Stimulated activated naive CD8-positive, alpha-beta T cell treated with anti-CD3 and anti-CD28 coated beads, Interleukin-15, amount 100 ng/mL, for 72 hours (primary cell): ENCODE results near the gene SPATA1.
"Not testable (repeated sequence)": the region's sequence is repeated elsewhere in the genome, so short reads cannot be mapped to it uniquely, and the experiment has no call there.

ENCODE experiments used
- ATAC-seq: fragments of 150-1000 bp; cut with Tn5 transposase; 2 replicates; pipeline ENCODE4 v1.10.0; 2021; ENCODE audit warnings: mild to moderate bottlenecking, moderate library complexity
- DNase-seq, 2 donors: peaks; one replicate each; pipeline ENCODE4 v3.0.0; 2021 to 2022
- H3K27ac Mint-ChIP-seq, 2 donors: one replicate each; pipeline ENCODE4 v1.8.0; 2022; ENCODE audit warnings: mild to moderate bottlenecking in 2 of 2, mixed read lengths in 2 of 2, moderate library complexity in 2 of 2
- H3K27me3 Mint-ChIP-seq: one replicate; pipeline ENCODE4 v1.8.0; 2022; ENCODE audit warnings: mixed read lengths
- H3K4me1 Mint-ChIP-seq: one replicate; pipeline ENCODE4 v1.8.0; 2022; ENCODE audit warnings: mild to moderate bottlenecking, mixed read lengths
- H3K4me3 Mint-ChIP-seq, 2 donors: one replicate each; pipeline ENCODE4 v1.8.0; 2022; ENCODE audit warnings: mild to moderate bottlenecking in 2 of 2, mixed read lengths in 2 of 2, moderate library complexity in 1 of 2
- H3K9me3 Mint-ChIP-seq, 2 donors: one replicate each; pipeline ENCODE4 v1.8.0; 2022; ENCODE audit warnings: mixed read lengths in 2 of 2

The SPATA1 gene

GRCh38 chr1:84569216-84569615, 63.0 kb downstream of the SPATA1 start:
- Mint-ChIP-seq H3K27ac (no peak overlapping the region), H3K27me3 (no peaks in the 10 kb centered on the region), H3K4me1 (peaks cover 44% of the 10 kb centered on the region), H3K9me3 (peaks cover 6% of the 10 kb centered on the region in 2 donors), H3K4me3 (no peak overlapping the region)
- DNase-seq (no peak), ATAC-seq (no peak)

DNA sequence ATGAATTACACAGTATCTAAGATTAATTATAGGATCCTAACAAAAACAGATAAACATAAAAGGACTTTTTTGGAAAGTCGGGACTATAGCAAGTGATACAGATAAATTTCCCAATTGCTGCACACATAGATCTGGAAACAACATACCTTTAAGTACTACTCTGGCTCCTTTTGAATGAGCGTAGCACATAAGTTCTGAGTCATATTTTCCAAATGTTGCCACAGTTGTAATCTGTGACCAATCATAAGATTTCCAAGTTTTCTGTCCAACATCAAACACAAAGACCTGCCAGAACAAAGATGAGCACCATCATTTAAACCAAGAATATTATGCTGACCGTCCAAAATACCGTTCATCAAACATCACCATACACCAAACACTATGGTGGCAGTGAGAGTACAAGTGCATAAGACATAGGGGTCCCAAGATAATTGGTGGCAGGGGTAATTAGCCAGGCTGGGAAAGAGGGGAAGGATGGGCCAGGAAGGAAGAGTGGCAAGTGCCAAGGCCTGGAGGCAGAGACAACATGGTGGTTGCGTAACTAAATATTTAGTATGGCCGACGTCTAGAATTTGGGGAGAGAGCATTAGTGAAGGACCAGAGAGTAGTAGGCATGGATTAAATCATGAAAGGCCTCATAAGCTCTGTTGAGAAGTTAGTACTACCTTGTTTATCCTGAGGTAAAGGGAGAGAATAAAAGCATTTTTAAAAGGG, 64.4 kb downstream of the SPATA1 start:
- peak overlapping the region in 1 of 2 donors; percentile 6 for H3K4me3 Mint-ChIP-seq
- no peak for DNase-seq
- no peak for ATAC-seq
- H3K4me1 Mint-ChIP-seq: peaks cover 52% of the 10 kb centered on the region
- H3K27me3 Mint-ChIP-seq: no peaks in the 10 kb centered on the region
- H3K27ac Mint-ChIP-seq: peak overlapping the region in 1 of 2 donors; percentile 17
- H3K9me3 Mint-ChIP-seq: peaks cover 6% of the 10 kb centered on the region in 2 donors

- Mint-ChIP-seq H3K9me3 (peaks cover 6% of the 10 kb centered on the region in 2 donors), H3K27me3 (no peaks in the 10 kb centered on the region), H3K4me1 (peaks cover 52% of the 10 kb centered on the region), H3K27ac (peak overlapping the region in 1 of 2 donors; percentile 66), H3K4me3 (no peak overlapping the region)
- ATAC-seq: no peak
- no peak for DNase-seq
Measured at GRCh38 chr1:84571150-84571535, 65.0 kb downstream of the SPATA1 start.

GRCh38 chr1:84573481-84573966, 67.3 kb downstream of the SPATA1 start:
- H3K4me3 Mint-ChIP-seq: peak overlapping the region; percentile 94 to 95
- ATAC-seq (no peak), DNase-seq (no peak)
- H3K27me3 Mint-ChIP-seq: no peaks in the 10 kb centered on the region
- H3K27ac Mint-ChIP-seq: peak overlapping the region; percentile 99
- H3K9me3 Mint-ChIP-seq: peaks cover 6% of the 10 kb centered on the region in 2 donors
- peaks cover 44% of the 10 kb centered on the region for H3K4me1 Mint-ChIP-seq

- peak within 1 kb of the TSS; percentile 94 to 95 for H3K4me3 Mint-ChIP-seq
- peaks cover 40% of the 10 kb centered on the region for H3K4me1 Mint-ChIP-seq
- peak within 1 kb of the TSS; percentile 99 for H3K27ac Mint-ChIP-seq
Measured at GRCh38 chr1:84573967-84574842, 68.0 kb downstream of the SPATA1 start, which contains the start of gene CTBS. Gene CTBS, minus strand, starts transcription at chr1:84574440. Its CDS starts 25 bp downstream, at chr1:84574415.

DNA sequence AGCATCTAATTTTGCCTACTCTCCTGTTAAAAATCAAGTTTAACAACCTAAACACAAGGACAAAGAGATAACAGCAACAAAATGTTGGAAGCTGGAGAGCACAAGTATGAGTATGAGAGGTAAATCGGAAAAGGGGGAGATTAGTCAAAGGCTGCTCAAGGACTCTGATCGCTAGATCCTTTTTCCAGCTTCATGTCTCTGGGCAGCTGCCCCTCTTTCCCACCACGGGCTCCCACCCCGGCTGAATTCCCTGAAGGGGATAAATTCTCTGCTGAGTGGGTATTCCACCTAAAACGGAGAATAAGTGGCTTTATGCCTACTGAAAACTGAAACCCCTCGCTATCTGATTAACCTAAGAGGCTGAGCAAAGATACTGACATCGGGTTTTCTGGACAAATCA, 68.8 kb downstream of the SPATA1 start:
- Mint-ChIP-seq H3K4me1 (peaks cover 40% of the 10 kb centered on the region), H3K4me3 (peak overlapping the region; percentile 94 to 95), H3K27me3 (no peaks in the 10 kb centered on the region), H3K9me3 (peaks cover 6% of the 10 kb centered on the region in 2 donors), H3K27ac (peak overlapping the region in 1 of 2 donors; percentile 87)
- no peak for DNase-seq
- ATAC-seq: no peak

More at GRCh38 chr1:84573967-84574842, 68.0 kb downstream of the SPATA1 start, which contains the start of gene CTBS:
- Mint-ChIP-seq H3K27me3 (no peaks in the 10 kb centered on the region), H3K9me3 (peaks cover 6% of the 10 kb centered on the region in 2 donors)
- peak; percentile 81 to 88 for DNase-seq
- ATAC-seq: peak; percentile 93

DNA sequence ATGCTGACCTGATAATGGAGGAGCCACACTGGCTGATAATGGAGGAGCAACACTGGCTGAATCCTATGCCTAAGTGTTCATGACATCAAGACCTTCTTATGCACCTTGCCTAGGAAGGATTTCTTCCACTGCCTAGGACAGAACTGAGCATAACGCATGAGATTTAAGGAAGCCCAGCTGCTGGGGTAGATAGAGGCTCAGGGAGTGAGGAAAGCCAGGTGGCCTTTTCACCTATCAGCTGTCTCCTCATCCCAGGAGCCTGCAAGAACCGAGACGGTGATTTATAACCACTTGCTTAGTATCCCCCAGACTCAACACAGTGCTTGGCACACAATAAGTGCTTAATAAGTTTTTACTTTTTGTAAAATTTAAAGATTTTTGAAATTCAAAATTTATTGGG, 75.5 kb downstream of the SPATA1 start:
- Mint-ChIP-seq H3K4me3 (no peak overlapping the region), H3K4me1 (no peaks in the 10 kb centered on the region), H3K27ac (no peak overlapping the region), H3K27me3 (no peaks in the 10 kb centered on the region), H3K9me3 (no peaks in the 10 kb centered on the region)
- DNase-seq (no peak), ATAC-seq (no peak)

DNA sequence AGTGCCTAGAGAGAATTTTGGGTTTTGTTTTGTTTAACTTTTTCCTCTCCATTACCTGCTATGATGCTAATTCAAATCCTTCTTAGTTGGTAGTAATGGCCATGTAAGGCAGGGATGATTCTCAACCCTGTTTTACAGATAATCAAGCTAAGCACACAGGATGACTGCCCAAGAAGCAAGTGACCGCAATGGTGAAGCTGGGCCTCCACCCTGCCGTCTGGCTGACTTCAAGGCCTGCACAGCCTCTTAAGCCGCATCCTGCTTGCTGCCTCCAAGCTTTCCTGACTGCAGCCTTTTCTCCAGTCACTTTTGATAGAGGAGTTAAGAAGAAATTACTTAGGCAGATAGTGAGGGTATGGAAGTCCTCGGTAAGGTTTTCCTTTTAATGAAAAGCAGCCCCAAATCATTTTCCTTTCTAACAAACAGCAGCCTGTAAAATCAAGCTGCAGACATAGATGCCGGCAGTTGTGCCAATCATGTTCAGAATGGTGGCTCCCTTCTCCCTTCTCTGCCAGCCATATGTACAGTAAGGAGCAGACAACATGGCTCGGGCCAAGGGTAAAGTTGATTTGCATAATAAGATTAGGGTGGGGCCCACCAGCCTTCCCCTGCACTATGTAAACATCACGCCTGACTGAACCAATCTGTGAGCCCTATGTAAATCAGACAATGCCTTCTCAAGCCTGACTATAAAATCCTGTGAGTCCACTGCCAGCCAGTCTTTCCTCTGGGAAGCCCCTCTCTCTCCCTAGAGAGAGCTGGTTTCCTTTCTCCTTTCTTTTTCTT, 76.8 kb downstream of the SPATA1 start:
- Mint-ChIP-seq H3K27ac (no peak overlapping the region), H3K4me3 (no peak overlapping the region), H3K9me3 (no peaks in the 10 kb centered on the region), H3K4me1 (no peaks in the 10 kb centered on the region), H3K27me3 (no peaks in the 10 kb centered on the region)
- no peak for DNase-seq
- ATAC-seq: no peak

- H3K4me1 Mint-ChIP-seq: no peaks in the 10 kb centered on the region
- no peak overlapping the region for H3K4me3 Mint-ChIP-seq
- DNase-seq (no peak), ATAC-seq (no peak)
- H3K27me3 Mint-ChIP-seq: no peaks in the 10 kb centered on the region
- H3K27ac Mint-ChIP-seq: no peak overlapping the region
- no peaks in the 10 kb centered on the region for H3K9me3 Mint-ChIP-seq
Measured at GRCh38 chr1:84583648-84584047, 77.5 kb downstream of the SPATA1 start.

DNA sequence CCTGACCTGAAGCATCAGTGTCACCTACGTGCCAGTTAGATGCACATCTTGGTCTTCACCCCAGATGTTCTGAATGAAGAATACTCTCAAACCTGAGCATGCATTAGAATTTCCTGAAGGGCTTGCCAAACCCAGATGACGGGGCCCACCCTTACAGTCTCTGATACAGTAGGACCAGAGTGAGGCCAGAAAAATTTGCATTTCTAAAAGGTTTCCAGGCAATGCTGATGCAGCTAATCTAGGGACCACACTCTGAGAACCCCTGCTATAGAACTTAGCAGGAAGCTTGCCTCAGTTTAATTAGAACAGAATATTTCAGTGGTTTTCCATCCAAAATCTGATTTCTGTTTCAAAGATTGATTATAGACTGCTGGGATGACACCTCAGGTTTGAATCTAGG, 77.9 kb downstream of the SPATA1 start:
- no peaks in the 10 kb centered on the region for H3K27me3 Mint-ChIP-seq
- no peak overlapping the region for H3K27ac Mint-ChIP-seq
- H3K4me3 Mint-ChIP-seq: no peak overlapping the region
- no peaks in the 10 kb centered on the region for H3K4me1 Mint-ChIP-seq
- no peak for DNase-seq
- no peak for ATAC-seq
- no peaks in the 10 kb centered on the region for H3K9me3 Mint-ChIP-seq

DNA sequence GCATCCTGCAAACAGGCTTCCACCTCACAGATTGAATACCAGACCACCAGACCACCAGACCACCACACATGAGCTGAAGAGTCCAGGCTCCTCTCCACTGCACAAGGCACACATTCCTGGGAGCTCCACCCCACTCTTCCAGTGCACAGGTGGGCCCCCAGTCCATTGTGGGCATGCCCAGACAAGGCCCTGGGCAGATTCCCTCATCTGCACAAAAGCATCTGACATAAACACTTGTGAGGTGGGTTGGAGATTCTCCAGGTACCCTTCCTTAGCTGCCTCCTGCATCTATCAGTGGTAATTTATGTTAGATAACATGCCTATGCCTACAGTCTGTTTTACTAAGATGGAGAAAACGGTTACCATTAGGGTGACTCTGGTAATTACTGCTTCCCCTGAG, 79.6 kb downstream of the SPATA1 start:
- Mint-ChIP-seq H3K4me3 (no peak overlapping the region), H3K27me3 (peaks cover 16% of the 10 kb centered on the region), H3K4me1 (no peaks in the 10 kb centered on the region), H3K9me3 (no peaks in the 10 kb centered on the region), H3K27ac (peak overlapping the region in 1 of 2 donors; percentile 86)
- DNase-seq (no peak), ATAC-seq (no peak)

GRCh38 chr1:84587099-84587498, 80.9 kb downstream of the SPATA1 start:
- Mint-ChIP-seq H3K27ac (no peak overlapping the region), H3K27me3 (peaks cover 22% of the 10 kb centered on the region), H3K4me1 (no peaks in the 10 kb centered on the region), H3K4me3 (no peak overlapping the region), H3K9me3 (no peaks in the 10 kb centered on the region)
- DNase-seq (no peak), ATAC-seq (no peak)

DNA sequence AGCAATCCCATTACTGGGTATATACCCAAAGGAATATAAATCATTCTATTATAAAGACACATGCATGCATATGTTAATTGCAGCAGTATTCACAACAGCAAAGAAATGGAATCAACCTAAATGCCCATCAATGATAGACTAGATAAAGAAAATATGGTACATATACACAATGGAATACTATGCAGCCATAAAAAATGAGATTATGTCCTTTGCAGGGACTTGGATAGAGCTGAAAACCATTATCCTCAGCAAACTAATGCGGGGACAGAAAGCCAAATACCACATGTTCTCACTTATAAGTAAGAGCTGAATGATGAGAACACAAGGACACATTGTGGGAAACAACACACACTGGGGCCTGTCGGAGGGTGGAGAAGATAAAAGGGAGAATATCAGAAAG, 88.8 kb downstream of the SPATA1 start:
- H3K4me1 Mint-ChIP-seq: peaks cover 16% of the 10 kb centered on the region
- H3K27ac Mint-ChIP-seq, DNase-seq, ATAC-seq, H3K9me3 Mint-ChIP-seq, H3K4me3 Mint-ChIP-seq: not testable (repeated sequence)
- H3K27me3 Mint-ChIP-seq: peaks cover 15% of the 10 kb centered on the region

DNA sequence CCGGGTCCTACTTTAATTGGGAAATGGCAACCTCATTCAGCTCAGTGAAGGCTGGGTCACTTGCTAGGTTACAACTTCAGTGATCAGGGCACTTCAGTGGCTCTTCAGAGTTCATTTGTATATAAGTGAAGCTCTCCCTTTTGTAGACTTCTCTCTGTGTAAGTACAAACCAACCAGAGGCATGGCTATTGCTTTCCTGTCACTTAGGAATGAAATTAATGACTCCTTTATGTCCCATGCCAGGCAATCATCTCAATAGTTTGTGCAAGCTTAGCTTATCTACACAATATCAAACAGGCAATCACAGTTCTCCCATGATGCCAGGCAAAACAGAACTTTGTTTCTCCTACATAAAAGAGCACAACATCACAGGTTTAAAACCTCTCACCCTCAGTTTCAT, 90.8 kb downstream of the SPATA1 start:
- peaks cover 3 to 4% of the 10 kb centered on the region in 2 donors for H3K9me3 Mint-ChIP-seq
- H3K27me3 Mint-ChIP-seq: no peaks in the 10 kb centered on the region
- H3K4me1 Mint-ChIP-seq: peaks cover 26% of the 10 kb centered on the region

GRCh38 chr1:84598418-84598817, 92.2 kb downstream of the SPATA1 start:
- DNase-seq (no peak), ATAC-seq (no peak)
- Mint-ChIP-seq H3K9me3 (peaks cover 4 to 7% of the 10 kb centered on the region in 2 donors), H3K27me3 (no peaks in the 10 kb centered on the region), H3K27ac (no peak overlapping the region), H3K4me1 (peaks cover 26% of the 10 kb centered on the region), H3K4me3 (no peak overlapping the region)

More for the DNA sequence above, 90.8 kb downstream of the SPATA1 start:
- ATAC-seq (no peak), DNase-seq (no peak)
- Mint-ChIP-seq H3K27ac (no peak overlapping the region), H3K4me3 (no peak overlapping the region)
